NCI-H82 (cell line): Measurements from ENCODE around the gene GRIA4.

Experiments used
- DNase-seq: peaks from one replicate; lab custom pipeline; 2025; lab: John Stamatoyannopoulos, UW

The GRIA4 gene

GRCh38 chr11:105918600-105918999 lies 308.7 kb downstream of the GRIA4 start:
- DNase-seq: no peak

DNA sequence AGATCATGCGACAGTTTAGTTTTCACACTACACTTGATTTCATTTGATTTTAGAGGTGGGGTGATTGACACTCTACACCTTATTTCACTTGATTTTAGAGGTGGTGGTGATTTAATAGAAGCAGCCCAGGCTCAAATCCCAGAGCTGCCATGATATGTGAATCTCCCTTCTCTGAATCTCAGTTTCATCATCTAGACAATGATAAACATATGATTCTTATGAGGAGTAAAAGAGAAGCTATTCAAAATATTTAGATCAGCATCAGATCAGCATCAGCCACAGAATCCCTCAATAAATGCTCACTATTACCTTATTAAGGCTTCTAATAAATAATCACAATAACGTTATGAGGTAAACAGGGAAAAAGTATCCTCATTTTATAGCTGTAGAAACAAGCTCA lies 313.4 kb downstream of the GRIA4 start:
- DNase-seq: no peak

- DNase-seq: no peak
Measured at GRCh38 chr11:105923807-105924206, 313.9 kb downstream of the GRIA4 start.

- no peak for DNase-seq
Measured at GRCh38 chr11:105929084-105929955, 319.4 kb downstream of the GRIA4 start.

DNA sequence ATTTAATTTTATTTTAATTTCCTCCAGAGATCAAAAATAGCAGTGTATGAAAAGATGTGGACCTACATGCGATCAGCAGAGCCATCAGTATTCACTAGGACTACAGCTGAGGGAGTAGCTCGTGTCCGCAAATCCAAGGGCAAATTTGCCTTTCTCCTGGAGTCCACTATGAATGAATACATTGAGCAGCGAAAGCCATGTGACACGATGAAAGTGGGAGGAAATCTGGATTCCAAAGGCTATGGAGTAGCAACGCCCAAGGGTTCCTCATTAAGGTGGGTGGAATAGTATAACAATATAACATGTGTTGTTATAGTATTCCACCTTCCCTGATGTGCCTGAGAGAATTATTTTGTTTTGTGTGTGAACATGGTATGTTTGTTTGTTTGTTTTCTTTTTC lies 323.8 kb downstream of the GRIA4 start:
- DNase-seq: no peak

- DNase-seq: no peak
Measured at GRCh38 chr11:105935791-105936190, 325.9 kb downstream of the GRIA4 start.

DNA sequence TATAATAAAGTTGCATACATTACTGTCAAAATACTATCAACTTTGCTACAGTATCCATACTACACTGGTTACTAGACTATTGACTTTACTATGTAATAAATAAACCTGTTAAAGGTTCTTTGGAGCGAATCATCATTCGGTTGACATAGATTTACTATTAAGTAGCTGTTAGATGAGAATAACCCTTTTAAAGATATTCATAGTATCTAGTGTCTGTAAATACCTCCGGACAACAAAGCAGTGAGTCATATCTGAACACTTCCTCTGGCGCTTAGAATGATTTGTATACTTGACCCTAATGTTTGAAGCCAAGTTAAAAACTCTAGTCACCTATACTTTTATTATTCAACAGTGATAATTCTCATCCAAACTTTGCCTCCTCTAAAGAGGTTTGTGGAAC lies 327.5 kb downstream of the GRIA4 start:
- DNase-seq: no peak

DNA sequence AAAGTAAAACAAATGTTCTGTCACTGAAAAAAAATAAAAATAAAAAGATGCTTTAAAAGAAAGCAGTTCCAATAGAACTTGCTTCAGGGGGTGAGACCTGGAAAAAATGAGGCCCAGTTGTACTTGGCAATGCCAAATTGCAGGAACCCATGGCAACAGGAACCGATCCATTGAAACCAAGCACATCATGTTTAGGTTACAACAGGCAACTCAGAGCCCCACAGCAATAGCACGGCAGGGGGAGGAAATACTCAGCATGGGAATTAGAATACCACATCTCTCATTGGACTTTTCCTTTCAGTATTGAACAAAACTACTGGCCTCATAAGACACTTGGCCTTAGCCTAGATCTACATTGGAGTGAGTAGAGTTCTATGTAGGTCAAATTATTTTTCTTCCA lies 327.9 kb downstream of the GRIA4 start:
- no peak for DNase-seq

DNA sequence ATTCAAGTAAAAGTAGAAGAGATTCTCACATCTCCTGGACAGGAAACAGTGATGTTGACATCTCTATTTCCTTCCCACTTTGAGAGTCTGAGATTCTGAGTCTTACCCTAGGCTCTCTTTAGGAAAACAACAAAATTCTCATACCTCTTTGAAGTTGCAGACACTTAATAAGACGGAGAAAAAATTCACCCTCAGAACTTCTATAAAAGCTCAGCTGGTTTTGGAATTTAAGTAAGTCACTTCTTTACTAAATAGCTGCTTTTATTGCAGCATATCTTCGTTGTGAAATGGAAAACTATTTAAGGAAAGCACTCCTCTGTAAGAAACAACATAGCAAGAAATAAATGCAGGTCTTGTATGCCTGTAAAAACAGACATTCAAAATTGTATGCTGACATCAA lies 333.0 kb downstream of the GRIA4 start:
- DNase-seq: no peak

DNA sequence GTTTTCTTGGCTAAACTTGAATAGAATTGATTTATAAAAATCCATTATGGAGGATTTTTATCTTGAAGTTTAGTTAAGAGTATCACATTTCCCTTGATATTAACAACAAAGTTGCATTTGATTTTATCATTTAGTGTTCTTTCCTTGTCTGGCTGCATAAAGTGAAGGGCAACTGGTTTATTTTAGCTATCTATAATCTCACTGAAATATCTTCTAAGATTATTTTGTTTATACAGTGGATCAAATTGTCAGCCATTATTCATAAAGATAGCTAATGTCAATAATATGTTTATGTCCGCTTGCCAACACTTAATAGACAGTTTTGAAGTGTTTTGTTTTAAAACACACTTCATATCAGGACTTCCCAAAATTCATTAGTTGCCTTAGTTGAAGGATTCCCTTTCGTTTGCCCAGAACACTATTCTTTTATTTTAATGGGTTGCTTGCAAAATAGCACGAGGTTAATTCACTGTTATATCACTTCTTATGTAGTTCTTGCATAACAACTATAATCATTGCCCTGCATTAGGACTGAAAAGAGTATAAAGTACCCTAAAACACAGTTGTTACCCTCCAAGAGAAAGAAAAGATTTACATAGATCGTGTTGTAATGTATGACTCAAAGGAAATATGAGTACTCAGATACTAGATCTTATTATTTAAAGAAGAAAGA lies 339.2 kb downstream of the GRIA4 start:
- no peak for DNase-seq

DNA sequence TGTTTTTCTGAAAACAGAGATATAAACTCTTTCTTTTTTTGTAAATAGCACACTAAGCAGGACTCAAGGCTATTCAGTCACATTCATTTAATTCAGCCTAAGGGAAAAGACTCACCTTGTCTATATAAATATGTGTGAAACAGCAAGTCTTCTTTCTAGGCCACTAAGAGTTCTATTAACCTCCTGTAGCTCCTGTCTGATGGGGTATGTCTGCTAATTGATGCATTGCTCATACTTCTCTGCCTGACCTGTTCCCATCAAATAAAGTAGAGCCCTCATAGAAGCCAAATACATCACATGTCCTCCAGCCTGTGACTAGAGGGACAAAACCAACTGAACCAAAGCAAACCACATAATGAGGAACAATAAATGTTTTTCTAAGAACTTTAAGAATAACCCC lies 344.0 kb downstream of the GRIA4 start:
- DNase-seq: no peak

GRCh38 chr11:105960252-105961245 lies 350.7 kb downstream of the GRIA4 start:
- DNase-seq: peak; percentile 95

GRCh38 chr11:105968021-105968697 lies 358.3 kb downstream of the GRIA4 start:
- no peak for DNase-seq

- DNase-seq: no peak
Measured at GRCh38 chr11:105969756-105970155, 359.9 kb downstream of the GRIA4 start.

- DNase-seq: no peak
Measured at GRCh38 chr11:105975128-105975527, 365.3 kb downstream of the GRIA4 start.

- DNase-seq: no peak
Measured at GRCh38 chr11:105979997-105980703, 370.3 kb downstream of the GRIA4 start.

DNA sequence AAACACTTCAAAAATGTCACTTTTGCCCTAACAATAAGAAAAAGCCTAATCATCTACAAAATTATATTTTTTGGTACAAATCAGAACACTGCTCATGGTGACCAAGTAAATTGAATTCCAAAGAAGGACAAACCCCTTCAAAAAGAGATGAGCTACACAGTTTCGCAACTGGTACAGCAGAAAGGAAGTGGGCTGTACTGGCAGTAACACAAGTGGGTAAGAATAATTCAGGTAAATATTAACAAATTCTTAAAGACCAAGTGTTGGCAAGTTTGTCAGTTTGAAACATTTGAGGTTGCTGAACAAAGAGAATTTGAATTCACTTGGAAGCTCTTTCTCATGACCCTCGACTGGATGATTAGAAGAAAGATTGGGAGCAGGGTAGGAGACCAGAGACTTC lies 376.7 kb downstream of the GRIA4 start:
- DNase-seq: no peak

DNA sequence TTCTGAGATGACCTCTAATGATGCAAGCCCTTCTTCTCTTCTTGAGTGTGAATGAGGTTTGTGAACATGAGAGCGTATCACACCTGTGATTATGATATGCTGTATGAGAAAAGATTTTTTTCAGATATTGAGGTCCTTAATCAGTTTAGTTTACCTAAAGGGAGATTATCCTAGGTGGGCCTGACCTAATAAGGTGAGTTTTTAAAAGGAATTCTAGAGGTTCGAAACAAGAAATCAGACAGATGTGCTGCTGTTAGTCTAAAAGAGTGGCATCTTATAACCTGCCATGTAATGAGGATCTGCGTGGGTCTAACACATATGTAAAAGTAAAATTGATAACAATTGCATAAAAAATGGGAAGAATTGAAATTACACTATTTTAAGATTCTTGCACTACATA lies 378.3 kb downstream of the GRIA4 start:
- no peak for DNase-seq

GRCh38 chr11:105989124-105989523 lies 379.3 kb downstream of the GRIA4 start:
- DNase-seq: no peak

GRCh38 chr11:105991888-105992287 lies 382.0 kb downstream of the GRIA4 start:
- DNase-seq: no peak
